ENCODE data around the gene PIEZO2. TPM values are rescaled to one million over a fixed set of nuclear protein-coding genes. Genes with fewer than 3 reads are reported as not detected.

The PIEZO2 gene
- total RNA-seq, 1 donor from 2014 or later = 5.3 TPM

- H3K9ac ChIP-seq (ENCODE audit: low read length) = no peak overlapping the region
- Mint-ChIP-seq H3K27me3 (ENCODE audit: low read depth, unreplicated experiment) (peaks cover 14% of the 10 kb centered on the region), H3K4me3 (ENCODE audit: unreplicated experiment) (no peak overlapping the region), H3K4me1 (ENCODE audit: low read depth, unreplicated experiment) (peaks cover 5% of the 10 kb centered on the region), H3K27ac (ENCODE audit: unreplicated experiment) (no peak overlapping the region), H3K36me3 (ENCODE audit: low read depth, unreplicated experiment) (no peaks in the 10 kb centered on the region), H3K9me3 (ENCODE audit: unreplicated experiment) (no peaks in the 10 kb centered on the region)
- FAIRE-seq (no peak), DNase-seq (ENCODE audit: low read depth) (no peak)
- H3K4me3 ChIP-seq (ENCODE audit: insufficient read depth, low read depth, low read length) = no peak overlapping the region
- H3K27me3 ChIP-seq (ENCODE audit: insufficient read depth, low read length) = peaks cover 7% of the 10 kb centered on the region
- H2AFZ ChIP-seq (ENCODE audit: low read depth, low read length) = no peak overlapping the region
- H4K20me1 ChIP-seq (ENCODE audit: insufficient read depth, low read length) = no peaks in the 10 kb centered on the region
- TF ChIP-seq CTCF (IDR thresholded peaks at IDR 0.05; ENCODE audit: insufficient read depth, low read depth, low read length) (no peak), EZH2 (IDR thresholded peaks at IDR 0.05; ENCODE audit: insufficient read depth, low read length) (no peak)
- H3K4me2 ChIP-seq (ENCODE audit: low read length) = no peak overlapping the region
- H3K27ac ChIP-seq (ENCODE audit: low read depth, low read length) = no peak overlapping the region
- no peaks in the 10 kb centered on the region for H3K36me3 ChIP-seq (ENCODE audit: insufficient read depth, low read length)
- H3K79me2 ChIP-seq (ENCODE audit: insufficient read depth, low read length) = no peaks in the 10 kb centered on the region
- no peaks in the 10 kb centered on the region for H3K9me3 ChIP-seq (ENCODE audit: insufficient read depth, low read depth, low read length)
- H3K4me1 ChIP-seq (ENCODE audit: insufficient read depth, low read length) = no peaks in the 10 kb centered on the region
Measured at GRCh38 chr18:11156978-11157377, 7.6 kb upstream of the PIEZO2 start.

- H3K4me1 Mint-ChIP-seq (ENCODE audit: low read depth, unreplicated experiment) = peaks cover 5% of the 10 kb centered on the region
- no peak for TF ChIP-seq CTCF (IDR thresholded peaks at IDR 0.05; ENCODE audit: insufficient read depth, low read depth, low read length)
- TF ChIP-seq EZH2 (IDR thresholded peaks at IDR 0.05; ENCODE audit: insufficient read depth, low read length) = no peak
- no peak overlapping the region for H3K9ac ChIP-seq (ENCODE audit: low read length)
- no peak for DNase-seq (ENCODE audit: low read depth)
- H3K36me3 Mint-ChIP-seq (ENCODE audit: low read depth, unreplicated experiment) = no peaks in the 10 kb centered on the region
- H3K27ac ChIP-seq (ENCODE audit: low read depth, low read length) = no peak overlapping the region
- peaks cover 27% of the 10 kb centered on the region for H3K27me3 Mint-ChIP-seq (ENCODE audit: low read depth, unreplicated experiment)
- no peaks in the 10 kb centered on the region for H3K9me3 Mint-ChIP-seq (ENCODE audit: unreplicated experiment)
- no peak overlapping the region for H3K4me3 Mint-ChIP-seq (ENCODE audit: unreplicated experiment)
- H3K4me3 ChIP-seq (ENCODE audit: insufficient read depth, low read depth, low read length) = no peak overlapping the region
- H3K36me3 ChIP-seq (ENCODE audit: insufficient read depth, low read length) = no peaks in the 10 kb centered on the region
- H2AFZ ChIP-seq (ENCODE audit: low read depth, low read length) = no peak overlapping the region
- H3K4me2 ChIP-seq (ENCODE audit: low read length) = no peak overlapping the region
- no peaks in the 10 kb centered on the region for H4K20me1 ChIP-seq (ENCODE audit: insufficient read depth, low read length)
- FAIRE-seq = no peak
- no peaks in the 10 kb centered on the region for H3K4me1 ChIP-seq (ENCODE audit: insufficient read depth, low read length)
- H3K27me3 ChIP-seq (ENCODE audit: insufficient read depth, low read length) = peaks cover 24% of the 10 kb centered on the region
- no peaks in the 10 kb centered on the region for H3K9me3 ChIP-seq (ENCODE audit: insufficient read depth, low read depth, low read length)
- no peak overlapping the region for H3K27ac Mint-ChIP-seq (ENCODE audit: unreplicated experiment)
- no peaks in the 10 kb centered on the region for H3K79me2 ChIP-seq (ENCODE audit: insufficient read depth, low read length)
Measured at GRCh38 chr18:11155034-11155759, 5.8 kb upstream of the PIEZO2 start.

GRCh38 chr18:11154368-11154989, 5.1 kb upstream of the PIEZO2 start:
- Histone ChIP-seq H3K27ac (ENCODE audit: low read depth, low read length) (no peak overlapping the region), H2AFZ (ENCODE audit: low read depth, low read length) (no peak overlapping the region), H3K79me2 (ENCODE audit: insufficient read depth, low read length) (no peaks in the 10 kb centered on the region), H3K36me3 (ENCODE audit: insufficient read depth, low read length) (no peaks in the 10 kb centered on the region), H3K27me3 (ENCODE audit: insufficient read depth, low read length) (peaks cover 27% of the 10 kb centered on the region), H3K4me1 (ENCODE audit: insufficient read depth, low read length) (no peaks in the 10 kb centered on the region), H3K4me3 (ENCODE audit: insufficient read depth, low read depth, low read length) (no peak overlapping the region), H3K9me3 (ENCODE audit: insufficient read depth, low read depth, low read length) (no peaks in the 10 kb centered on the region), H4K20me1 (ENCODE audit: insufficient read depth, low read length) (no peaks in the 10 kb centered on the region), H3K9ac (ENCODE audit: low read length) (no peak overlapping the region), H3K4me2 (ENCODE audit: low read length) (no peak overlapping the region)
- Mint-ChIP-seq H3K36me3 (ENCODE audit: low read depth, unreplicated experiment) (no peaks in the 10 kb centered on the region), H3K27me3 (ENCODE audit: low read depth, unreplicated experiment) (peaks cover 26% of the 10 kb centered on the region), H3K4me3 (ENCODE audit: unreplicated experiment) (no peak overlapping the region), H3K27ac (ENCODE audit: unreplicated experiment) (no peak overlapping the region), H3K9me3 (ENCODE audit: unreplicated experiment) (no peaks in the 10 kb centered on the region), H3K4me1 (ENCODE audit: low read depth, unreplicated experiment) (peaks cover 5% of the 10 kb centered on the region)
- no peak for TF ChIP-seq EZH2 (IDR thresholded peaks at IDR 0.05; ENCODE audit: insufficient read depth, low read length)
- peak; percentile 59 for TF ChIP-seq CTCF (IDR thresholded peaks at IDR 0.05; ENCODE audit: insufficient read depth, low read depth, low read length)
- FAIRE-seq (peak; percentile 50), DNase-seq (ENCODE audit: low read depth) (peak; percentile 27)
